Keratinocyte (primary cell): ENCODE results near the gene HSBP1. TPM values are rescaled to one million over a fixed set of nuclear protein-coding genes. Genes with fewer than 3 reads are reported as not detected.

ENCODE experiments used
- DNase-seq: peaks from one replicate; pipeline ENCODE4 v3.0.0-alpha.2; 2011; ENCODE audit warnings: low read depth, missing footprints, low spot score
- FAIRE-seq: peaks from 2 replicates; lab custom pipeline; 2011; peaks lifted over from hg19 to GRCh38; lab: Jason Lieb, UNC
- H2AFZ ChIP-seq: 2 replicates; pipeline ENCODE4 v1.6.0; 2012; ENCODE audit warnings: low read length, control low read depth, inconsistent platforms; ENCODE audit not compliant: control insufficient read depth
- H3K27ac ChIP-seq: 2 replicates; pipeline ENCODE4 v1.5.1; 2011; ENCODE audit warnings: low read length; ENCODE audit not compliant: control insufficient read depth, insufficient read depth
- H3K27me3 ChIP-seq: 3 replicates; pipeline ENCODE4 v1.6.0; 2011; ENCODE audit warnings: low read length; ENCODE audit not compliant: control insufficient read depth, insufficient read depth; ENCODE audit errors: extremely low read depth
- H3K36me3 ChIP-seq, 2 experiments: 2 replicates in 1 of 2; 3 replicates in 1 of 2; pipeline ENCODE4 v1.5.1; 2011; ENCODE audit warnings: low read length in 2 of 2, mild to moderate bottlenecking in 1 of 2; ENCODE audit not compliant: control insufficient read depth in 2 of 2, insufficient read depth in 2 of 2; ENCODE audit errors: extremely low read depth in 1 of 2
- H3K4me1 ChIP-seq: 3 replicates; pipeline ENCODE4 v1.5.1; 2011; ENCODE audit warnings: low read length; ENCODE audit not compliant: control insufficient read depth, insufficient read depth; ENCODE audit errors: extremely low read depth
- H3K4me2 ChIP-seq: 3 replicates; pipeline ENCODE4 v1.6.0; 2011; ENCODE audit warnings: low read depth, low read length; ENCODE audit not compliant: control insufficient read depth, insufficient read depth; ENCODE audit errors: extremely low read depth
- H3K4me3 ChIP-seq, 3 experiments: fragments of 200-600 bp in 1 of 3; sonication (generic) in 1 of 3; 2 replicates in 2 of 3; 3 replicates in 1 of 3; pipeline ENCODE4 v1.5.1; 2011 to 2016; ENCODE audit warnings: low read length in 3 of 3, mild to moderate bottlenecking in 3 of 3, control low read depth in 2 of 3, inconsistent platforms in 1 of 3, low read depth in 1 of 3, mixed read lengths in 1 of 3, mixed run types in 1 of 3, moderate library complexity in 1 of 3; ENCODE audit not compliant: control insufficient read depth in 2 of 3, insufficient read depth in 2 of 3; ENCODE audit errors: extremely low read depth in 1 of 3
- H3K79me2 ChIP-seq: 2 replicates; pipeline ENCODE4 v1.6.0; 2012; ENCODE audit warnings: low read length; ENCODE audit not compliant: control insufficient read depth, insufficient read depth
- H3K9ac ChIP-seq: 3 replicates; pipeline ENCODE4 v1.6.0; 2011; ENCODE audit warnings: low read length; ENCODE audit not compliant: control insufficient read depth, insufficient read depth; ENCODE audit errors: extremely low read depth
- H3K9me1 ChIP-seq: 3 replicates; pipeline ENCODE4 v1.6.0; 2011; ENCODE audit warnings: low read length; ENCODE audit not compliant: control insufficient read depth, insufficient read depth; ENCODE audit errors: extremely low read depth
- H3K9me3 ChIP-seq: 2 replicates; pipeline ENCODE4 v1.5.1; 2012; ENCODE audit warnings: low read depth, low read length; ENCODE audit not compliant: control insufficient read depth
- H4K20me1 ChIP-seq: 3 replicates; pipeline ENCODE4 v1.6.0; 2011; ENCODE audit warnings: low read length; ENCODE audit not compliant: control insufficient read depth, insufficient read depth; ENCODE audit errors: extremely low read depth
- EZH2 ChIP-seq: IDR thresholded peaks from one replicate; pipeline ENCODE4 v1.6.1; 2012; ENCODE audit warnings: inconsistent platforms, mild to moderate bottlenecking, low read length, moderate library complexity
- dilution Hi-C: fragments of 300-500 bp; cut with MboI; formaldehyde crosslinking; loops from one replicate; pipeline ENCODE4 v1.7.0; 2020; ENCODE audit warnings: low sequenced_read_pairs; ENCODE audit not compliant: extremely low pct_ligation_motif_present
- polyA plus RNA-seq, 5 experiments: library from polyadenylated mRNA; depleted of rRNA in 3 of 5; stranded (reverse) in 3 of 5; stranded (forward) in 1 of 5; unstranded in 1 of 5; fragments of >200 nt; gene quantifications; 1 replicate in 1 of 5; 2 replicates in 3 of 5; 3 replicates in 1 of 5; pipeline versions ENCODE4 v1.2.1 to v1.2.3, GENCODE V29; 2011 to 2012; ENCODE audit warnings: missing spikeins in 2 of 5, low read depth in 1 of 5, low replicate concordance in 1 of 5
- TF ChIP-seq, protein P1 (sequence below), 3 experiments: IDR thresholded peaks in 1 of 3; conservative IDR thresholded peaks in 1 of 3; optimal IDR thresholded peaks in 1 of 3; 2 replicates in 2 of 3; 3 replicates in 1 of 3; pipeline versions ENCODE3 to v1.5.1; 2011; ENCODE audit warnings: low read length in 3 of 3, mild to moderate bottlenecking in 3 of 3, moderate library complexity in 2 of 3, control low read depth in 1 of 3, inconsistent platforms in 1 of 3; ENCODE audit not compliant: insufficient read depth in 2 of 3; ENCODE audit errors: extremely low read depth in 1 of 3

The HSBP1 gene
- polyA plus RNA-seq, 1 donor (not counting 4 experiments of a cell fraction or from before 2014, with no cell fraction given): 264 TPM

DNA sequence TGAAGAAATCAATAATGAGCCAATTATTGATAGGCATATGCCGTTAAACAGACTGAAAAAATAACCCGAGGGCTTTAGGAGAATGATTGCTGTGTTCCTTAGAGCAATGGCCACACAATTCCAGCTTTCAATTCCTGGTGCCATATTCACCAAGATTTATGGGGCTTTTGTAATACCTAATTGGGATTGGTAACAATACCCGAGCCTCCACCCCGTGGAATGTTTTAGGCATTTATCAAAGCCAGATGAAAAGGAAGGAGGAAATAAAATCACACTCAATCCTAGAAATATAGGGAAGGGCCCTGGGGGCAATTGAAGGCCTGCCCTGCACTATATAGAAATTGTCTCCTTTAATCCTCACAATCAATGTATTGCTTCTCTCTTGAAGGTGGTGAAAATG is 49.0 kb downstream of the HSBP1 start:
- H3K36me3 ChIP-seq: no peaks in the 10 kb centered on the region
- TF ChIP-seq, protein P1, sequence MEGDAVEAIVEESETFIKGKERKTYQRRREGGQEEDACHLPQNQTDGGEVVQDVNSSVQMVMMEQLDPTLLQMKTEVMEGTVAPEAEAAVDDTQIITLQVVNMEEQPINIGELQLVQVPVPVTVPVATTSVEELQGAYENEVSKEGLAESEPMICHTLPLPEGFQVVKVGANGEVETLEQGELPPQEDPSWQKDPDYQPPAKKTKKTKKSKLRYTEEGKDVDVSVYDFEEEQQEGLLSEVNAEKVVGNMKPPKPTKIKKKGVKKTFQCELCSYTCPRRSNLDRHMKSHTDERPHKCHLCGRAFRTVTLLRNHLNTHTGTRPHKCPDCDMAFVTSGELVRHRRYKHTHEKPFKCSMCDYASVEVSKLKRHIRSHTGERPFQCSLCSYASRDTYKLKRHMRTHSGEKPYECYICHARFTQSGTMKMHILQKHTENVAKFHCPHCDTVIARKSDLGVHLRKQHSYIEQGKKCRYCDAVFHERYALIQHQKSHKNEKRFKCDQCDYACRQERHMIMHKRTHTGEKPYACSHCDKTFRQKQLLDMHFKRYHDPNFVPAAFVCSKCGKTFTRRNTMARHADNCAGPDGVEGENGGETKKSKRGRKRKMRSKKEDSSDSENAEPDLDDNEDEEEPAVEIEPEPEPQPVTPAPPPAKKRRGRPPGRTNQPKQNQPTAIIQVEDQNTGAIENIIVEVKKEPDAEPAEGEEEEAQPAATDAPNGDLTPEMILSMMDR (optimal IDR thresholded peaks at IDR 0.05 in 1 of 3, IDR thresholded peaks at IDR 0.05 in 1 of 3, conservative IDR thresholded peaks at IDR 0.05 in 1 of 3; ENCODE audit: extremely low read depth in 1 of 3, insufficient read depth in 2 of 3, low read length in 3 of 3): no peak
- TF ChIP-seq EZH2: no peak
- no peaks in the 10 kb centered on the region for H3K4me1 ChIP-seq
- H2AFZ ChIP-seq: no peak overlapping the region
- DNase-seq: no peak
- no peaks in the 10 kb centered on the region for H3K79me2 ChIP-seq
- no peaks in the 10 kb centered on the region for H3K9me1 ChIP-seq
- no peaks in the 10 kb centered on the region for H4K20me1 ChIP-seq
- no peak overlapping the region for H3K27ac ChIP-seq
- no peak for FAIRE-seq
- H3K4me2 ChIP-seq: no peak overlapping the region
- dilution Hi-C loops: no loop called here
- H3K9me3 ChIP-seq: no peaks in the 10 kb centered on the region
- no peak overlapping the region for H3K9ac ChIP-seq
- no peak overlapping the region for H3K4me3 ChIP-seq
- peaks cover 3% of the 10 kb centered on the region for H3K27me3 ChIP-seq

DNA sequence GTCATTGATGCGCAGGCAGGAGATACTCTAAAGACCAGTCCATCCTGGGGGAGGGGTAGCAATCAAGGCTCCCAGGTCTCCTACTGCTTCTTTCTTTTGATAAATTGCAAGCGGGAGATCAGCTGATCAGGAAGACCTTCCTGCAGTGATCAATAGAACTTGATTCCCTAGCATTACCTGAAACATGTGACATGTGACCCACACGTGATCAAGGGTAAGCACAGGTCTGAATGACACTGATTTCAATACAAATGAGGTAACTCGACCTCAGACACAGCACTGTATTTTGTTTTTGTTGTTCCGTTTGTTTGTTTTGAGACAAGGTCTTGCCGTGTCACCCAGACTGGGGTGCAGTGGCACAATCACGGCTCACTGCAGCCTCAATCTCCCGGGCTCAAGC is 51.5 kb downstream of the HSBP1 start:
- no peaks in the 10 kb centered on the region for H3K4me1 ChIP-seq
- no peaks in the 10 kb centered on the region for H3K9me1 ChIP-seq
- no peak overlapping the region for H3K4me2 ChIP-seq
- FAIRE-seq: no peak
- H3K27ac ChIP-seq: no peak overlapping the region
- H3K36me3 ChIP-seq: no peaks in the 10 kb centered on the region
- no peaks in the 10 kb centered on the region for H4K20me1 ChIP-seq
- no peak for DNase-seq
- no peak overlapping the region for H2AFZ ChIP-seq
- no peaks in the 10 kb centered on the region for H3K9me3 ChIP-seq
- H3K27me3 ChIP-seq: peaks cover 3% of the 10 kb centered on the region
- H3K9ac ChIP-seq: no peak overlapping the region
- dilution Hi-C loops: no loop called here
- H3K79me2 ChIP-seq: no peaks in the 10 kb centered on the region
- no peak overlapping the region for H3K4me3 ChIP-seq
- TF ChIP-seq EZH2: no peak
- TF ChIP-seq, protein P1 (optimal IDR thresholded peaks at IDR 0.05 in 1 of 3, IDR thresholded peaks at IDR 0.05 in 1 of 3, conservative IDR thresholded peaks at IDR 0.05 in 1 of 3; ENCODE audit: extremely low read depth in 1 of 3, insufficient read depth in 2 of 3, low read length in 3 of 3): no peak
